Esophagus mucosa (tissue), 1 donor: Measurements from ENCODE around the gene ABHD8. TPM values are rescaled to one million over a fixed set of nuclear protein-coding genes. Genes with fewer than 3 reads are reported as not detected.
A peak's percentile ranks its signal among the peaks of the same experiment; 100 is the strongest.

Experiments used
- ATAC-seq: fragments of 200-7000 bp; cut with Tn5 transposase; one replicate; pipeline ENCODE4 v1.9.1; 2020
- total RNA-seq: library from RNA; stranded (reverse); gene quantifications from one replicate; pipeline ENCODE4 v1.2.4, GENCODE V29; 2023
- donor health status: DM: yes; HTN: yes; CAD: no.

The ABHD8 gene
- total RNA-seq, 1 donor from 2014 or later: 2.2 TPM

- peak; percentile 24 for ATAC-seq
These were observed 30.6 kb upstream of the ABHD8 start for GRCh38 chr19:17333611-17334413.

- ATAC-seq: no peak
These were observed 29.7 kb upstream of the ABHD8 start for GRCh38 chr19:17332677-17333581.

GRCh38 chr19:17332360-17332676 is 29.1 kb upstream of the ABHD8 start:
- no peak for ATAC-seq

GRCh38 chr19:17331045-17331558 is 27.9 kb upstream of the ABHD8 start:
- ATAC-seq: no peak

GRCh38 chr19:17330262-17331044 is 27.2 kb upstream of the ABHD8 start:
- ATAC-seq: no peak

GRCh38 chr19:17329366-17330261 is 26.4 kb upstream of the ABHD8 start:
- ATAC-seq: no peak

- ATAC-seq: no peak
These were observed 25.5 kb upstream of the ABHD8 start for GRCh38 chr19:17328517-17329365.

GRCh38 chr19:17327654-17328516 is 24.7 kb upstream of the ABHD8 start:
- peak; percentile 67 for ATAC-seq

- ATAC-seq: no peak
These were observed 23.9 kb upstream of the ABHD8 start for GRCh38 chr19:17327068-17327653.

- ATAC-seq: no peak
These were observed 23.4 kb upstream of the ABHD8 start for GRCh38 chr19:17326595-17326966.

- ATAC-seq: no peak
These were observed 22.8 kb upstream of the ABHD8 start for GRCh38 chr19:17325881-17326594.

GRCh38 chr19:17325133-17325532 is 21.9 kb upstream of the ABHD8 start:
- ATAC-seq: no peak

- no peak for ATAC-seq
These were observed 21.3 kb upstream of the ABHD8 start for GRCh38 chr19:17324357-17325114.

- ATAC-seq: no peak
These were observed 20.7 kb upstream of the ABHD8 start for GRCh38 chr19:17323964-17324332.

- ATAC-seq: no peak
These were observed 20.2 kb upstream of the ABHD8 start for GRCh38 chr19:17323300-17323963.

GRCh38 chr19:17322854-17323253 is 19.6 kb upstream of the ABHD8 start:
- ATAC-seq: no peak
